ENCODE measurements around the gene EPN1. TPM values are rescaled to one million over a fixed set of nuclear protein-coding genes. Genes with fewer than 3 reads are reported as not detected.

EPN1 gene
- total RNA-seq, 1 experiment from 2014 or later: 102 TPM

- CTCF ChIA-PET: interaction anchor here (0.7 kb wide), 1 partner anchor 8 kb away, joined by 4 read pairs; no protein-coding TSS in a partner anchor
- BruUV-seq (replicated peaks): no TSS peak
- H3K4me3 Mint-ChIP-seq (ENCODE audit: unreplicated experiment): no peak overlapping the region
- no peak for DNase-seq (ENCODE audit: unreplicated experiment)
- POLR2A ChIA-PET: no interaction called here
- intact Hi-C loops (cut with micrococcal nuclease): no loop called here
- H3K4me1 Mint-ChIP-seq (ENCODE audit: insufficient read depth, unreplicated experiment): no peaks in the 10 kb centered on the region
- no peak overlapping the region for H3K27ac Mint-ChIP-seq (ENCODE audit: low read depth, unreplicated experiment)
- peaks cover 60% of the 10 kb centered on the region for H3K36me3 Mint-ChIP-seq (ENCODE audit: insufficient read depth, unreplicated experiment)
- no peaks in the 10 kb centered on the region for H3K9me3 Mint-ChIP-seq (ENCODE audit: unreplicated experiment)
- no peaks in the 10 kb centered on the region for H3K27me3 Mint-ChIP-seq (ENCODE audit: insufficient read depth, unreplicated experiment)
- TF ChIP-seq, protein P1, sequence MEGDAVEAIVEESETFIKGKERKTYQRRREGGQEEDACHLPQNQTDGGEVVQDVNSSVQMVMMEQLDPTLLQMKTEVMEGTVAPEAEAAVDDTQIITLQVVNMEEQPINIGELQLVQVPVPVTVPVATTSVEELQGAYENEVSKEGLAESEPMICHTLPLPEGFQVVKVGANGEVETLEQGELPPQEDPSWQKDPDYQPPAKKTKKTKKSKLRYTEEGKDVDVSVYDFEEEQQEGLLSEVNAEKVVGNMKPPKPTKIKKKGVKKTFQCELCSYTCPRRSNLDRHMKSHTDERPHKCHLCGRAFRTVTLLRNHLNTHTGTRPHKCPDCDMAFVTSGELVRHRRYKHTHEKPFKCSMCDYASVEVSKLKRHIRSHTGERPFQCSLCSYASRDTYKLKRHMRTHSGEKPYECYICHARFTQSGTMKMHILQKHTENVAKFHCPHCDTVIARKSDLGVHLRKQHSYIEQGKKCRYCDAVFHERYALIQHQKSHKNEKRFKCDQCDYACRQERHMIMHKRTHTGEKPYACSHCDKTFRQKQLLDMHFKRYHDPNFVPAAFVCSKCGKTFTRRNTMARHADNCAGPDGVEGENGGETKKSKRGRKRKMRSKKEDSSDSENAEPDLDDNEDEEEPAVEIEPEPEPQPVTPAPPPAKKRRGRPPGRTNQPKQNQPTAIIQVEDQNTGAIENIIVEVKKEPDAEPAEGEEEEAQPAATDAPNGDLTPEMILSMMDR (IDR thresholded peaks at IDR 0.05; ENCODE audit: unreplicated experiment): no peak
Measured at GRCh38 chr19:55696301-55697068, 21.5 kb downstream of the EPN1 start.

DNA sequence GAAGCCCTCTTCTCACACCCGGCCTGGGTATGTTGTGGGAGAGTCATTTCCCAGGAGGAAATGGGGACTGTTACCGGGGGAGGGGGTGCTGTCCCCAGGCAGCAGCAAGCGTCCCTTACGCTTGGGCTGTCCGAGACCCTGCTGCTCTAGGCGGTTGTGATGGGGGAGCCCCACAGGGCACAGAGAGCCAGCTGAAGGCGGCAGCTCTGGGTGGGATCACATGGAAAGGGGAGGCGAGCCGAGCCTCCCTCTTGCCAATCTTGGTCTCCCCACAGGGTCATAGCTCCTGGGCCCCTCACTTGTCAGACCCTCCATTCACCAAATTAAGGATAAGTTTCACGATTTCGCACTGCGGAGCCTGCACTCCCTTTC, 22.0 kb downstream of the EPN1 start:
- no TSS peak for BruUV-seq (replicated peaks)
- Mint-ChIP-seq H3K36me3 (ENCODE audit: insufficient read depth, unreplicated experiment) (peaks cover 61% of the 10 kb centered on the region), H3K4me1 (ENCODE audit: insufficient read depth, unreplicated experiment) (no peaks in the 10 kb centered on the region), H3K27ac (ENCODE audit: low read depth, unreplicated experiment) (no peak overlapping the region), H3K4me3 (ENCODE audit: unreplicated experiment) (no peak overlapping the region), H3K27me3 (ENCODE audit: insufficient read depth, unreplicated experiment) (no peaks in the 10 kb centered on the region), H3K9me3 (ENCODE audit: unreplicated experiment) (no peaks in the 10 kb centered on the region)
- TF ChIP-seq, protein P1 (IDR thresholded peaks at IDR 0.05; ENCODE audit: unreplicated experiment): no peak
- CTCF ChIA-PET: no interaction called here
- POLR2A ChIA-PET: no interaction called here
- intact Hi-C loops (cut with micrococcal nuclease): no loop called here
- no peak for DNase-seq (ENCODE audit: unreplicated experiment)

- H3K36me3 Mint-ChIP-seq (ENCODE audit: insufficient read depth, unreplicated experiment): peaks cover 66% of the 10 kb centered on the region
- no TSS peak for BruUV-seq (replicated peaks)
- intact Hi-C loops (cut with micrococcal nuclease): no loop called here
- no peak for DNase-seq (ENCODE audit: unreplicated experiment)
- ChIA-PET CTCF (no interaction called here), POLR2A (no interaction called here)
- H3K4me3 Mint-ChIP-seq (ENCODE audit: unreplicated experiment): no peak overlapping the region
- no peaks in the 10 kb centered on the region for H3K27me3 Mint-ChIP-seq (ENCODE audit: insufficient read depth, unreplicated experiment)
- H3K27ac Mint-ChIP-seq (ENCODE audit: low read depth, unreplicated experiment): no peak overlapping the region
- H3K4me1 Mint-ChIP-seq (ENCODE audit: insufficient read depth, unreplicated experiment): no peaks in the 10 kb centered on the region
- TF ChIP-seq, protein P1 (IDR thresholded peaks at IDR 0.05; ENCODE audit: unreplicated experiment): no peak
- H3K9me3 Mint-ChIP-seq (ENCODE audit: unreplicated experiment): no peaks in the 10 kb centered on the region
Measured at GRCh38 chr19:55697698-55698097, 22.7 kb downstream of the EPN1 start.

DNA sequence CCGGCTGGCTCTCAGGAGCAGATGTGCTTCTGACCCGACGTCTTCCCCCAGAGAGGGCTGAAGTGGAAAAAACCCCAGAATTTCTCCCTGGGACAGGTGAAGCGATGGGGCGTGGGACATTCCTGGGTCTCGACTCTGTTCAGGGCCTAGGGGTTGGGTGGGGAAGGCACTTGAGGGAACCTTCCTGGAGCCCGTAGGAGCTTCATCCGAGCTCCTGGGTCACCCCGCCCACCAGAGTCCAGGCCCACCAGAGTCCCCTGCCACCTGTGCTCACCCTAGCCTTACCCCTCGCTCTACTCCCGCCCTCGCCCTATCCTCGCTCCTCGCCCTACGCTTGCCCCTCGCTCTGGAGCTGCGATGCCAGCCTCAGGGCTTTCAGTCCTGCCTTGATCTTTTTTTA, 23.2 kb downstream of the EPN1 start:
- H3K27me3 Mint-ChIP-seq (ENCODE audit: insufficient read depth, unreplicated experiment): no peaks in the 10 kb centered on the region
- no peaks in the 10 kb centered on the region for H3K9me3 Mint-ChIP-seq (ENCODE audit: unreplicated experiment)
- H3K27ac Mint-ChIP-seq (ENCODE audit: low read depth, unreplicated experiment): no peak overlapping the region
- no peak overlapping the region for H3K4me3 Mint-ChIP-seq (ENCODE audit: unreplicated experiment)
- DNase-seq (ENCODE audit: unreplicated experiment): no peak
- CTCF ChIA-PET: no interaction called here
- peaks cover 66% of the 10 kb centered on the region for H3K36me3 Mint-ChIP-seq (ENCODE audit: insufficient read depth, unreplicated experiment)
- H3K4me1 Mint-ChIP-seq (ENCODE audit: insufficient read depth, unreplicated experiment): no peaks in the 10 kb centered on the region
- TF ChIP-seq, protein P1 (IDR thresholded peaks at IDR 0.05; ENCODE audit: unreplicated experiment): no peak
- intact Hi-C loops (cut with micrococcal nuclease): no loop called here
- no TSS peak for BruUV-seq (replicated peaks)
- POLR2A ChIA-PET: no interaction called here
